Activated CD8-positive, alpha-beta T cell treated with anti-CD3 and anti-CD28 coated beads for 36 hours (primary cell): Measurements from ENCODE around the gene ENO4. TPM values are rescaled to one million over a fixed set of nuclear protein-coding genes. Genes with fewer than 3 reads are reported as not detected.

ENCODE experiments used
- ATAC-seq: fragments of 200-7000 bp; cut with Tn5 transposase; one replicate; pipeline ENCODE4 v1.10.0; 2021; ENCODE audit warnings: mild to moderate bottlenecking, moderate library complexity
- CTCF ChIA-PET: fragments of 350-600 bp; sonication (Branson Sonifier 250); formaldehyde crosslinking; loops from one replicate; lab custom pipeline; 2021; ENCODE audit warnings: antibody characterized with exemption; lab: Charles Lee
- POLR2A ChIA-PET: fragments of 350-600 bp; sonication (Branson Sonifier 250); formaldehyde crosslinking; loops from one replicate; lab custom pipeline; 2021; ENCODE audit warnings: antibody characterized with exemption; lab: Charles Lee
- DNase-seq: peaks from one replicate; pipeline ENCODE4 v3.0.0-alpha.2; 2020
- H3K27ac Mint-ChIP-seq: one replicate; pipeline ENCODE4 v1.8.0; 2021; ENCODE audit warnings: mild to moderate bottlenecking, mixed read lengths
- H3K27me3 Mint-ChIP-seq: one replicate; pipeline ENCODE4 v1.8.0; 2021; ENCODE audit warnings: mixed read lengths
- H3K36me3 Mint-ChIP-seq: one replicate; pipeline ENCODE4 v1.8.0; 2021; ENCODE audit warnings: low read depth, mixed read lengths
- H3K4me1 Mint-ChIP-seq: one replicate; pipeline ENCODE4 v1.8.0; 2021; ENCODE audit warnings: low read depth, mixed read lengths
- H3K4me3 Mint-ChIP-seq: one replicate; pipeline ENCODE4 v1.8.0; 2021; ENCODE audit warnings: mild to moderate bottlenecking, moderate library complexity, mixed read lengths
- H3K9me3 Mint-ChIP-seq: one replicate; pipeline ENCODE4 v1.8.0; 2021; ENCODE audit warnings: mixed read lengths
- CTCF ChIP-seq: fragments of 200-600 bp; IDR thresholded peaks from one replicate; pipeline ENCODE4 v1.8.0; 2022; ENCODE audit warnings: antibody characterized with exemption, mild to moderate bottlenecking
- intact Hi-C: fragments of 100-400 bp; cut with micrococcal nuclease; formaldehyde crosslinking; loops from one replicate; pipeline ENCODE4 v1.10.0; 2022
- total RNA-seq, 2 experiments: library from RNA; stranded (reverse); gene quantifications; one replicate each; pipeline ENCODE4 v1.2.3, GENCODE V29; 2021

Gene ENO4
- total RNA-seq, 2 experiments from 2014 or later, result not detected

GRCh38 chr10:116829711-116830110 is 19.6 kb upstream of the ENO4 start:
- Mint-ChIP-seq H3K36me3 (no peaks in the 10 kb centered on the region), H3K4me1 (no peaks in the 10 kb centered on the region), H3K27me3 (peaks cover 6% of the 10 kb centered on the region), H3K27ac (no peak overlapping the region), H3K9me3 (no peaks in the 10 kb centered on the region), H3K4me3 (no peak overlapping the region)
- DNase-seq (no peak), ATAC-seq (no peak)
- no peak for TF ChIP-seq CTCF
- intact Hi-C loops, result no loop called here
- ChIA-PET CTCF (no interaction called here), POLR2A (no interaction called here)

GRCh38 chr10:116831086-116831485 is 18.2 kb upstream of the ENO4 start:
- ATAC-seq (no peak), DNase-seq (no peak)
- H3K9me3 Mint-ChIP-seq, result no peaks in the 10 kb centered on the region
- no peaks in the 10 kb centered on the region for H3K36me3 Mint-ChIP-seq
- POLR2A ChIA-PET, result no interaction called here
- H3K4me1 Mint-ChIP-seq, result no peaks in the 10 kb centered on the region
- CTCF ChIA-PET, result no interaction called here
- H3K4me3 Mint-ChIP-seq, result no peak overlapping the region
- intact Hi-C loops, result no loop called here
- peaks cover 6% of the 10 kb centered on the region for H3K27me3 Mint-ChIP-seq
- TF ChIP-seq CTCF, result no peak
- H3K27ac Mint-ChIP-seq, result no peak overlapping the region

- no peaks in the 10 kb centered on the region for H3K36me3 Mint-ChIP-seq
- H3K4me1 Mint-ChIP-seq, result no peaks in the 10 kb centered on the region
- ChIA-PET CTCF (no interaction called here), POLR2A (no interaction called here)
- peaks cover 6% of the 10 kb centered on the region for H3K27me3 Mint-ChIP-seq
- no peaks in the 10 kb centered on the region for H3K9me3 Mint-ChIP-seq
- no peak for TF ChIP-seq CTCF
- H3K27ac Mint-ChIP-seq, result no peak overlapping the region
- intact Hi-C loops, result no loop called here
- ATAC-seq, result no peak
- DNase-seq, result no peak
- no peak overlapping the region for H3K4me3 Mint-ChIP-seq
Measured at GRCh38 chr10:116831790-116832189, 17.5 kb upstream of the ENO4 start.

GRCh38 chr10:116833986-116834985 is 15.0 kb upstream of the ENO4 start:
- ATAC-seq (no peak), DNase-seq (no peak)
- Mint-ChIP-seq H3K4me3 (no peak overlapping the region), H3K27me3 (peaks cover 7% of the 10 kb centered on the region), H3K36me3 (no peaks in the 10 kb centered on the region), H3K27ac (no peak overlapping the region), H3K4me1 (no peaks in the 10 kb centered on the region), H3K9me3 (no peaks in the 10 kb centered on the region)
- ChIA-PET POLR2A (no interaction called here), CTCF (no interaction called here)
- intact Hi-C loops, result no loop called here
- no peak for TF ChIP-seq CTCF

- no peaks in the 10 kb centered on the region for H3K9me3 Mint-ChIP-seq
- DNase-seq (no peak), ATAC-seq (no peak)
- intact Hi-C loops, result no loop called here
- CTCF ChIA-PET, result interaction anchor here (0.8 to 2.2 kb wide), 2 partner anchors 14 to 48 kb away, joined by 3 to 5 read pairs; no protein-coding TSS in a partner anchor
- H3K27ac Mint-ChIP-seq, result no peak overlapping the region
- POLR2A ChIA-PET, result no interaction called here
- H3K4me3 Mint-ChIP-seq, result no peak overlapping the region
- TF ChIP-seq CTCF, result no peak
- no peaks in the 10 kb centered on the region for H3K4me1 Mint-ChIP-seq
- H3K36me3 Mint-ChIP-seq, result no peaks in the 10 kb centered on the region
- peaks cover 7% of the 10 kb centered on the region for H3K27me3 Mint-ChIP-seq
Measured at GRCh38 chr10:116835658-116836057, 13.6 kb upstream of the ENO4 start.
